ENCODE data around the gene GTF3C1. TPM values are rescaled to one million over a fixed set of nuclear protein-coding genes. Genes with fewer than 3 reads are reported as not detected.

GTF3C1 gene
- total and polyA plus RNA-seq, 3 experiments from 2014 or later, result 58.6 to 62.7 (median 60.4) TPM

DNA sequence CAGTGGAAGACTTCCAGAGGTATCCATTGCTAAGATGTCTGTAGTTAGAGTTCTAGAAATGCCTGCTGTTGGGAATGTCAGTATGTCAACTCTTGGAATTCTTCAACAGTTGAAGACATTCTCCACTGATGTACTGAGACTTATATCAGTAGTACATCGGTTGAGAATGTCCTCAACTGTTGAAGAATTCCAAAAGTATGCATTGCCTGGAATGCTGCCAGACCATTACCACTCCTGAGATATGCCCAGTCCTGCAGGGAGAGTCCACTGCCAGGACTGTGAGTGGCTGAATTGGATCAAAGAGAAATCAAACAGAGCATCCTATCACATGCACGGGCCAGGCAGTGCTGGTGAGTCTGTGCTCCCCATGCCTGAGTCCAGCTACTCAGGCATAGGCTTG is 105.7 kb downstream of the GTF3C1 start:
- H3K27ac Mint-ChIP-seq, result peak overlapping the region in 5 of 8 donors; percentile 29 to 100 (median 90)
- POLR2A ChIA-PET, result no interaction called here
- H3K4me3 ChIP-seq (ENCODE audit: low read length), result no peak overlapping the region
- H3K27me3 ChIP-seq (ENCODE audit: insufficient read depth, low read length, poor library complexity, severe bottlenecking), result no peaks in the 10 kb centered on the region
- H3K36me3 ChIP-seq (ENCODE audit: insufficient read depth, low read length), result peaks cover 55% of the 10 kb centered on the region
- peaks cover 0 to 3% of the 10 kb centered on the region in 2 donors for H3K27me3 Mint-ChIP-seq
- H3K4me3 Mint-ChIP-seq, result no peak overlapping the region
- H3K9me3 Mint-ChIP-seq, result peaks cover 0 to 3% (median 0%) of the 10 kb centered on the region in 5 donors
- peak in 1 of 5 donors; percentile 33 for DNase-seq
- H3K4me1 Mint-ChIP-seq, result peaks cover 52 to 57% (median 52%) of the 10 kb centered on the region in 3 donors
- H3K4me1 ChIP-seq (ENCODE audit: insufficient read depth, low read length), result peaks cover 46% of the 10 kb centered on the region
- CTCF ChIA-PET, result interaction anchor here (0.9 to 2.1 kb wide), 5 partner anchors 10 to 264 kb away, joined by 3 to 5 read pairs (median 3); no protein-coding TSS in a partner anchor
- H3K27ac ChIP-seq (ENCODE audit: low read depth, low read length), result no peak overlapping the region
- H3K9me3 ChIP-seq (ENCODE audit: low read length), result peaks cover 3% of the 10 kb centered on the region
- peaks cover 26 to 94% (median 50%) of the 10 kb centered on the region in 3 donors for H3K36me3 Mint-ChIP-seq

DNA sequence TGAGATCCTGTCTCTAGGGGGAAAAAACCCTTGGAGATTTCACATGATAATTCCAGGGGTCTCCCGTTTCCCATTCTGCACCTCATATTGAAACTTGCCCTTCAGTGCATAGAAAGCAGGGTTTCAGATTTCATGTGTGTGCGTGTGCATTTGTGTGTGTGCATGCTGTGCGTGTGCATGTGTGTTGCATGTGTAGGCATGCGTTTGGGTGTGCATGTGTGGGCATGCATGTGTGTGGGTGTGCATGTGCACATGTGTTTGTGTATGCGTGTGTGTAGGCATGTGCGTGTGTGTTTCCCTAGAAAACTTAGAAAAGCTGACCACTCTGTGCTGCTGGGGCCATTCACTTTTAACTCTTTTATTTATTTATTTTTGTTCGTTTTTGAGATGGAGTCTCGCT is 107.7 kb downstream of the GTF3C1 start:
- H3K4me3 ChIP-seq (ENCODE audit: low read length), result no peak overlapping the region
- peaks cover 0 to 3% (median 0%) of the 10 kb centered on the region in 5 donors for H3K9me3 Mint-ChIP-seq
- no peak for DNase-seq
- no peak overlapping the region for H3K4me3 Mint-ChIP-seq
- peaks cover 25% of the 10 kb centered on the region for H3K4me1 ChIP-seq (ENCODE audit: insufficient read depth, low read length)
- no peaks in the 10 kb centered on the region for H3K27me3 ChIP-seq (ENCODE audit: insufficient read depth, low read length, poor library complexity, severe bottlenecking)
- peaks cover 21 to 94% (median 41%) of the 10 kb centered on the region in 3 donors for H3K36me3 Mint-ChIP-seq
- H3K27ac ChIP-seq (ENCODE audit: low read depth, low read length), result no peak overlapping the region
- H3K36me3 ChIP-seq (ENCODE audit: insufficient read depth, low read length), result peaks cover 59% of the 10 kb centered on the region
- ChIA-PET CTCF (interaction anchor here (1.0 kb wide), 1 partner anchor 207 kb away, joined by 3 read pairs; no protein-coding TSS in a partner anchor), POLR2A (interaction anchor here (1.3 kb wide), 1 partner anchor 37 kb away, joined by 7 read pairs; no protein-coding TSS in a partner anchor)
- H3K27ac Mint-ChIP-seq, result peak overlapping the region in 3 of 8 donors; percentile 9 to 84 (median 12)
- peaks cover 0 to 3% of the 10 kb centered on the region in 2 donors for H3K27me3 Mint-ChIP-seq
- peaks cover 32 to 40% (median 37%) of the 10 kb centered on the region in 3 donors for H3K4me1 Mint-ChIP-seq
- peaks cover 3% of the 10 kb centered on the region for H3K9me3 ChIP-seq (ENCODE audit: low read length)

DNA sequence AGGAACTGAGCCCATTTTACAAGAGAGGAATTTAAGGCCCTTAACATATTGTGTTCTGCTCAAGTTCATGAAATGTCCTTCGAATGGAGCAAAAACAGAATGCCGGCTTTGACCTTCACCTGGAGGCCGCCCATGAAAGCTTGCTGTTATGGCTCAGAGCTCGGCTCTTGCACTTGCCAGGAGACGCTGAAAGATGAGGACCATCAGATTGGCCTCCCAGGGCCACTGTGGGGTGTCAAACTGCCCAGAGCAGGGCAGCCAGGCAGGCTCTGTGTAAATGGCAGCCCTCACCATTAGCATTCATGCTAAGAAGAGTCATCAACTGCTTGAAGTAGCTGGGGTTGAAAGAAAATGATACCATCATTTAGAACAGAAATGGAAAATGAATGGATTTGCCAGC is 108.4 kb downstream of the GTF3C1 start:
- Histone ChIP-seq H3K4me1 (ENCODE audit: insufficient read depth, low read length) (peaks cover 18% of the 10 kb centered on the region), H3K4me3 (ENCODE audit: low read length) (no peak overlapping the region), H3K9me3 (ENCODE audit: low read length) (peaks cover 3% of the 10 kb centered on the region), H3K27ac (ENCODE audit: low read depth, low read length) (no peak overlapping the region), H3K27me3 (ENCODE audit: insufficient read depth, low read length, poor library complexity, severe bottlenecking) (no peaks in the 10 kb centered on the region), H3K36me3 (ENCODE audit: insufficient read depth, low read length) (peaks cover 65% of the 10 kb centered on the region)
- POLR2A ChIA-PET, result interaction anchor here (1.3 kb wide), 1 partner anchor 36 kb away, joined by 7 read pairs; no protein-coding TSS in a partner anchor
- Mint-ChIP-seq H3K4me3 (no peak overlapping the region), H3K36me3 (peaks cover 22 to 95% (median 35%) of the 10 kb centered on the region in 3 donors), H3K9me3 (peaks cover 0 to 2% (median 0%) of the 10 kb centered on the region in 5 donors), H3K27me3 (no peaks in the 10 kb centered on the region), H3K4me1 (peaks cover 26 to 33% (median 31%) of the 10 kb centered on the region in 3 donors), H3K27ac (peak overlapping the region in 7 of 8 donors; percentile 9 to 75 (median 46))
- peak in 1 of 5 donors; percentile 1 for DNase-seq
- CTCF ChIA-PET, result interaction anchor here (0.9 to 1.0 kb wide), 2 partner anchors 10 to 207 kb away, joined by 3 read pairs; no protein-coding TSS in a partner anchor

DNA sequence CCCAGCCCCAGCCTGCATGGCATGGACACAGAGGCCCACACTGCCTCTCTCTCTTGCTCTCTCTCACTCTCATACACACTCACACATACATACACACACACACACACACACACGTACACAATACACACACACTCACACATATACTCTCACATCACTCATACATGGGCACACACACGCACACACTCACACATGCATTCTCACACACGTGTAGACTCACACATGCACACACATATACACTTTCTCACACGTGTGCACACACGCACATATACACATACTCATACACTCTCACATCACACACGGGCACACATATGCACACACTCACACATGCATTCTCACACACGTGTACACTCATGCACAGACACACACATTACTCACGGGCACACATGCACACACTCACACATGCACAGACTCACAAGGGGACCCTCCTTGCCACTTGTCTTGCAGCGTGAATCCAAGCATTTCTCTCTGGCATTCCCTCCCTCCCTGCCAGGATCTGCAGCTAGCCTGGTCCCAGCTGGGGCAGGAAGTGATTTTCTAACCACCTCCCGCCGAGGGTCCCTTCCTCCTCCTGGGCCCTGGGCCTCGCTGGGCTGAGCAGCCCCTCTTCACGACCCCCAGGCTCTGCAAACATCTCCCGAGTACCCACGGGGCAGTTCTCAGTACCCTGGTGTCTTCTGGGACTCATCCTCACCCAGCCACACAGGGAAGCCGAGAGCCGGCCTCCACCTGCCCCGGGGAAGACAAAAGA is 110.3 kb downstream of the GTF3C1 start:
- Histone ChIP-seq H3K27ac (ENCODE audit: low read depth, low read length) (no peak overlapping the region), H3K9me3 (ENCODE audit: low read length) (peaks cover under 1% of the 10 kb centered on the region), H3K36me3 (ENCODE audit: insufficient read depth, low read length) (peaks cover 58% of the 10 kb centered on the region), H3K4me3 (ENCODE audit: low read length) (no peak overlapping the region), H3K4me1 (ENCODE audit: insufficient read depth, low read length) (no peaks in the 10 kb centered on the region), H3K27me3 (ENCODE audit: insufficient read depth, low read length, poor library complexity, severe bottlenecking) (no peaks in the 10 kb centered on the region)
- H3K9me3 Mint-ChIP-seq, result no peaks in the 10 kb centered on the region
- peak overlapping the region in 1 of 7 donors; percentile 4 for H3K4me3 Mint-ChIP-seq
- DNase-seq, result peak in 1 of 5 donors; percentile 37
- CTCF ChIA-PET, result interaction anchor here (0.7 kb wide), 1 partner anchor 12 kb away, joined by 3 read pairs; no protein-coding TSS in a partner anchor
- peaks cover 22 to 91% (median 27%) of the 10 kb centered on the region in 3 donors for H3K36me3 Mint-ChIP-seq
- H3K27me3 Mint-ChIP-seq, result no peaks in the 10 kb centered on the region
- peak overlapping the region in 7 of 8 donors; percentile 25 to 84 (median 80) for H3K27ac Mint-ChIP-seq
- POLR2A ChIA-PET, result interaction anchor here (0.6 to 0.7 kb wide), 2 partner anchors 12 to 245 kb away, joined by 4 to 5 read pairs; no protein-coding TSS in a partner anchor
- H3K4me1 Mint-ChIP-seq, result peaks cover 13 to 17% (median 16%) of the 10 kb centered on the region in 3 donors

DNA sequence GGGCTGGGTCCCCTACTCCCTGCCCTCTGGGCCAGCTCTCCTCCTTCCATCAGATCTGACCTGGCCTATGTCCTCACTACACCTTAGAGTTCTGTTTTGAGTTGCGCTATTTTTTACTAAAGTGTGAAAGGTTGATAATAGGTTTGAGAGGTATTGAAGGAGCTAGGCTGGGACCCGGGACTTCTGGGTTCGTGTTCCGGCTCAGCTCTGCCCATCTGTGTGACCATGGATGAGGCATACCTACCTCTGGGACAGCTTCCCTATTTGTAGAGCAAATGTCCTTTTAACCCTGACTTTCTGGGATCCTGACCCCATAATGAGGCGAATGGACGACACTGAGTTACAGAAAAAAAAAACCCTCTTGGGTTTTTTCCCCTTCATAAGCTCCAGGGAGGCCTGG is 111.8 kb downstream of the GTF3C1 start:
- ChIA-PET CTCF (interaction anchor here (1.3 to 1.5 kb wide), 2 partner anchors 11 to 259 kb away, joined by 3 read pairs; no protein-coding TSS in a partner anchor), POLR2A (no interaction called here)
- Histone ChIP-seq H3K4me3 (ENCODE audit: low read length) (no peak overlapping the region), H3K36me3 (ENCODE audit: insufficient read depth, low read length) (peaks cover 58% of the 10 kb centered on the region), H3K27me3 (ENCODE audit: insufficient read depth, low read length, poor library complexity, severe bottlenecking) (no peaks in the 10 kb centered on the region), H3K27ac (ENCODE audit: low read depth, low read length) (no peak overlapping the region), H3K4me1 (ENCODE audit: insufficient read depth, low read length) (no peaks in the 10 kb centered on the region), H3K9me3 (ENCODE audit: low read length) (no peaks in the 10 kb centered on the region)
- DNase-seq, result no peak
- Mint-ChIP-seq H3K9me3 (no peaks in the 10 kb centered on the region), H3K27ac (peak overlapping the region in 7 of 8 donors; percentile 37 to 87 (median 52)), H3K4me1 (peaks cover 15 to 21% (median 17%) of the 10 kb centered on the region in 3 donors), H3K4me3 (no peak overlapping the region), H3K27me3 (no peaks in the 10 kb centered on the region), H3K36me3 (peaks cover 17 to 91% (median 18%) of the 10 kb centered on the region in 3 donors)

DNA sequence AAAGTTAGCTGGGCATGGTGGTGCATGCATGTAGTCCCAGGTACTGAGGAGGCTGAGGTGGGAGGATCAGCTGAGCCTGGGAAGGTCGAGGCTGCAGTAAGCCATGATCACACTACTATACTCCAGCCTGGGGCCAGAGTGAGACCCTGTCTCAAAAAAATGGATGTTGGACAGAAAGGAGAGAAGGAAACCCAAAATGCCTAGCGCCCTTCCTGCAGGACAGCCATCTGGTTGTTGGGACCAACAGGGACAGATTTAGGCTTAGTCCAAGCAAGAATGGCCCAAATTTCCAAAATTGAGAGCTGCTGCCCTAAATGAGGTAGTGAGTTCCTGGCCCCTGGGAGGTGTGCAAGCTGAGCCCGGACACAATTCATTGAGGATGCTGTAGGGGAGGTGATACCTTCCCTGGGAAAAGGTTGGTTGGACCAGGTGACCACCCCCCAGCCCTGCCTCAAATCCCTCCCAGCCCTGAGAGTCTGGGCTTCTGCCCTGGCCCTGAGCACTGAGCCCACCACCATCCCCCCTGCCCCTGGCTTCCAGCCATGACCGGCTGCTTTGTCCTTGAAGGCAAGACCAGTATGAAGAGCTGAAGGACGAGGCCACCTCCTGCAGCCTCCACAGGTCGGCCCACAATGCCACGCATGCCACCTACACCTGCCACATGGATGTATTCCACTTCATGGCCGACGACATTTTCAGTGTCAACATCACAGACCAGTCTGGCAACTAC is 112.6 kb downstream of the GTF3C1 start:
- peaks cover 12 to 93% (median 15%) of the 10 kb centered on the region in 3 donors for H3K36me3 Mint-ChIP-seq
- ChIA-PET CTCF (interaction anchor here (1.3 to 1.5 kb wide), 2 partner anchors 10 to 258 kb away, joined by 3 read pairs; no protein-coding TSS in a partner anchor), POLR2A (no interaction called here)
- peak overlapping the region in 7 of 8 donors; percentile 51 to 94 (median 78) for H3K27ac Mint-ChIP-seq
- peaks cover 18 to 25% (median 18%) of the 10 kb centered on the region in 3 donors for H3K4me1 Mint-ChIP-seq
- Histone ChIP-seq H3K4me1 (ENCODE audit: insufficient read depth, low read length) (peaks cover 4% of the 10 kb centered on the region), H3K4me3 (ENCODE audit: low read length) (no peak overlapping the region), H3K27me3 (ENCODE audit: insufficient read depth, low read length, poor library complexity, severe bottlenecking) (no peaks in the 10 kb centered on the region), H3K36me3 (ENCODE audit: insufficient read depth, low read length) (peaks cover 58% of the 10 kb centered on the region), H3K9me3 (ENCODE audit: low read length) (no peaks in the 10 kb centered on the region), H3K27ac (ENCODE audit: low read depth, low read length) (no peak overlapping the region)
- H3K4me3 Mint-ChIP-seq, result no peak overlapping the region
- peak in 1 of 5 donors; percentile 46 for DNase-seq
- no peaks in the 10 kb centered on the region for H3K27me3 Mint-ChIP-seq
- H3K9me3 Mint-ChIP-seq, result no peaks in the 10 kb centered on the region

DNA sequence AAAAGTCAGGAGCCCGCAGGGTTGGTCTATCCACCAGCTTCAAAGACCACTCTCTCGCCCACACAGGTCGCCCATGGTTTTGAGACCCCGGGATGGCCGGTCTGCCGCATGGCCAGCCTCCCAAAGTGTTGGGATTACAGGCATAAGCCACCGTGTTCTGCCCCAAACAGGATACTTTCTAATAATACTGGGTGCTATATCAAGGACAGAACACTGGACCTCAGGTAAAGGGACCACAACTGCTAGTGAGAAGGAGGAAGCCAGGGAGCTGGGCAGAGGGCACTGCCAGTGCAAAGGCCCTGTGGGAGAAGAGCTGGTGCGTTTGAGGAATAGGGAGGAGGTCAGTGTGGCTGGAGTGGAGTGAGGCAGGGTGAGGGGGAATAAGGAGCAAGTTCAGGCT is 113.6 kb downstream of the GTF3C1 start:
- no peaks in the 10 kb centered on the region for H3K9me3 ChIP-seq (ENCODE audit: low read length)
- no peak overlapping the region for H3K4me3 ChIP-seq (ENCODE audit: low read length)
- peaks cover 60% of the 10 kb centered on the region for H3K36me3 ChIP-seq (ENCODE audit: insufficient read depth, low read length)
- ChIA-PET POLR2A (no interaction called here), CTCF (no interaction called here)
- H3K27me3 ChIP-seq (ENCODE audit: insufficient read depth, low read length, poor library complexity, severe bottlenecking), result no peaks in the 10 kb centered on the region
- Mint-ChIP-seq H3K27me3 (no peaks in the 10 kb centered on the region), H3K9me3 (no peaks in the 10 kb centered on the region), H3K36me3 (peaks cover 10 to 93% (median 15%) of the 10 kb centered on the region in 3 donors), H3K4me1 (peaks cover 18 to 28% (median 18%) of the 10 kb centered on the region in 3 donors), H3K4me3 (no peak overlapping the region), H3K27ac (peak overlapping the region; percentile 8 to 94 (median 82))
- DNase-seq, result no peak
- no peak overlapping the region for H3K27ac ChIP-seq (ENCODE audit: low read depth, low read length)
- peaks cover 5% of the 10 kb centered on the region for H3K4me1 ChIP-seq (ENCODE audit: insufficient read depth, low read length)
